ENCODE results near the gene ANKHD1. TPM values are rescaled to one million over a fixed set of nuclear protein-coding genes. Genes with fewer than 3 reads are reported as not detected.

Gene ANKHD1
- total and polyA plus RNA-seq, 2 of the 8 experiments (the other 6 are each of a cell fraction or from before 2014, with no cell fraction given), result 69.9 to 108 TPM

GRCh38 chr5:140365941-140366340 lies 35.7 kb upstream of the ANKHD1 start:
- Histone ChIP-seq H3K27ac (ENCODE audit: low read depth, low read length) (no peak overlapping the region), H2AFZ (ENCODE audit: low read length) (no peak overlapping the region), H2BK120ac (replicated peaks; ENCODE audit: low read depth, low read length) (no peak overlapping the region), H2BK20ac (ENCODE audit: low read length) (no peak overlapping the region), H3K4ac (replicated peaks; ENCODE audit: insufficient read length, low read depth, low read length) (no peak overlapping the region), H3K79me2 (ENCODE audit: control insufficient read depth in 1 of 2, insufficient read depth in 2 of 2, low read length in 2 of 2) (no peaks in the 10 kb centered on the region), H3K4me3 (ENCODE audit: extremely low read depth in 1 of 4, insufficient read depth in 2 of 4, low read depth in 3 of 4, low read length in 4 of 4) (no peak overlapping the region), H3K79me1 (ENCODE audit: low read depth, low read length) (no peaks in the 10 kb centered on the region; the same call in 1 of the 2 replicates), H3K27me3 (replicated peaks in 1 of 4; ENCODE audit: control insufficient read depth in 3 of 4, extremely low read depth in 1 of 4, insufficient read depth in 3 of 4, low read length in 3 of 4) (peaks cover 0 to 7% (median 2%) of the 10 kb centered on the region in 4 experiments; a peak in 2 of 7 replicates), H4K5ac (ENCODE audit: insufficient read length, low read depth, low read length) (no peak overlapping the region), H3K4me2 (ENCODE audit: insufficient read depth in 1 of 2, low read depth in 2 of 2, low read length in 2 of 2) (no peak overlapping the region), H3K18ac (ENCODE audit: extremely low read depth, low read length) (no peak overlapping the region), H2BK5ac (ENCODE audit: low read depth, low read length) (no peak overlapping the region), H3K9ac (replicated peaks in 1 of 4; ENCODE audit: extremely low read depth in 1 of 4, low read depth in 3 of 4, low read length in 3 of 4) (no peak overlapping the region), H4K8ac (ENCODE audit: extremely low read depth, insufficient read depth, low read length) (no peak overlapping the region), H4K91ac (replicated peaks; ENCODE audit: insufficient read length, low read length) (no peak overlapping the region), H3K14ac (ENCODE audit: insufficient read length) (no peak overlapping the region), H2BK15ac (ENCODE audit: low read length) (no peak overlapping the region), H3K23me2 (ENCODE audit: low read depth, low read length) (peaks cover 3% of the 10 kb centered on the region; the same call in 1 of the 2 replicates), H3K56ac (replicated peaks; ENCODE audit: insufficient read length, low read depth, low read length) (no peak overlapping the region), H3K9me3 (ENCODE audit: insufficient read depth in 2 of 2, low read depth in 1 of 2, low read length in 1 of 2) (no peaks in the 10 kb centered on the region), H2AK5ac (ENCODE audit: low read depth, low read length) (no peak overlapping the region), H3K36me3 (ENCODE audit: control insufficient read depth in 2 of 4, insufficient read depth in 4 of 4, low read length in 3 of 4) (no peaks in the 10 kb centered on the region), H2BK12ac (ENCODE audit: low read depth, low read length) (no peak overlapping the region), H4K20me1 (replicated peaks in 1 of 2; ENCODE audit: control insufficient read depth in 1 of 2, insufficient read depth in 2 of 2, low read length in 2 of 2) (no peaks in the 10 kb centered on the region), H3K4me1 (replicated peaks in 1 of 4; ENCODE audit: control insufficient read depth in 3 of 4, insufficient read depth in 4 of 4, low read length in 3 of 4) (peaks cover 0 to 8% (median 2%) of the 10 kb centered on the region in 4 experiments; a peak in 3 of 7 replicates), H3K23ac (ENCODE audit: insufficient read length) (no peak overlapping the region)
- DNase-seq (ENCODE audit: low read depth in 1 of 2, low spot score in 2 of 2), result no peak
- WGBS, 2 experiments (ENCODE audit: extremely low coverage in 1 of 2, insufficient coverage in 1 of 2, insufficient read length in 1 of 2, insufficient replicate concordance in 2 of 2, low coverage in 1 of 2, low lambda C conversion rate in 2 of 2, missing lambda C conversion rate in 1 of 2), result 95% methylated on average over 4 of the region's 4 CpGs; no CpG with 5 or more reads in 1 of the 2 experiments
- ChIA-PET CTCF (ENCODE audit: partially characterized antibody) (interaction anchor here (0.8 to 2.7 kb wide), 9 partner anchors 12 to 360 kb away, joined by 3 to 15 read pairs (median 4); no protein-coding TSS in a partner anchor), POLR2A (ENCODE audit: partially characterized antibody) (interaction anchor here (1.2 to 1.8 kb wide), 3 partner anchors 31 to 191 kb away, joined by 3 to 5 read pairs (median 4); partner anchors contain the start of genes ANKHD1 and CYSTM1)
- TF ChIP-seq CBX8 (IDR thresholded peaks at IDR 0.05; ENCODE audit: borderline replicate concordance, low read depth, low read length), result no peak
- TF ChIP-seq RFX5 (IDR thresholded peaks at IDR 0.05; ENCODE audit: borderline replicate concordance, low read depth, low read length), result no peak
- no peak for FAIRE-seq

Data from H1 (cell line).